Neural progenitor cell (in vitro differentiated cells): ENCODE results near the gene GPD2. TPM values are rescaled to one million over a fixed set of nuclear protein-coding genes. Genes with fewer than 3 reads are reported as not detected.

Experiments used
- DNase-seq: peaks from one replicate; pipeline ENCODE4 v3.0.0-alpha.2; 2016; ENCODE audit warnings: low spot score
- H2AFZ ChIP-seq: fragments of 200-600 bp; sonication (generic); replicated peaks from 2 replicates; pipeline ENCODE4 v1.6.1; 2016; ENCODE audit warnings: antibody characterized with exemption
- H3F3A ChIP-seq: fragments of 200-600 bp; sonication (generic); 2 replicates; pipeline ENCODE4 v1.6.1; 2016; ENCODE audit warnings: antibody characterized with exemption, low read depth
- H3K27ac ChIP-seq: fragments of 200-600 bp; sonication (generic); 2 replicates; pipeline ENCODE4 v1.5.1; 2016; ENCODE audit warnings: mild to moderate bottlenecking
- H3K27me3 ChIP-seq: fragments of 200-600 bp; sonication (generic); 2 replicates; pipeline ENCODE4 v1.6.1; 2016; ENCODE audit warnings: mild to moderate bottlenecking, moderate library complexity
- H3K36me3 ChIP-seq: fragments of 200-600 bp; sonication (generic); 2 replicates; pipeline ENCODE4 v1.5.1; 2016
- H3K4me1 ChIP-seq: fragments of 200-600 bp; sonication (generic); 2 replicates; pipeline ENCODE4 v1.6.1; 2016; ENCODE audit warnings: mixed run types
- H3K4me2 ChIP-seq: fragments of 200-600 bp; sonication (generic); 2 replicates; pipeline ENCODE4 v1.6.1; 2016
- H3K4me3 ChIP-seq: fragments of 200-600 bp; sonication (generic); 2 replicates; pipeline ENCODE4 v1.5.1; 2016
- H3K79me2 ChIP-seq: fragments of 200-600 bp; sonication (generic); 2 replicates; pipeline ENCODE4 v1.6.1; 2016; ENCODE audit warnings: low read depth
- H3K9ac ChIP-seq: fragments of 200-600 bp; sonication (generic); 2 replicates; pipeline ENCODE4 v1.6.1; 2016
- H3K9me3 ChIP-seq: fragments of 200-600 bp; sonication (generic); 2 replicates; pipeline ENCODE4 v1.5.1; 2016; ENCODE audit warnings: low read depth
- H4K20me1 ChIP-seq: fragments of 200-600 bp; sonication (generic); 2 replicates; pipeline ENCODE4 v1.6.1; 2016; ENCODE audit warnings: low read depth
- H3K27ac Mint-ChIP-seq: 3 replicates; pipeline ENCODE4 v1.8.0; 2021; ENCODE audit warnings: mixed read lengths
- H3K27me3 Mint-ChIP-seq: 2 replicates; pipeline ENCODE4 v1.8.0; 2022; ENCODE audit warnings: low read depth, mild to moderate bottlenecking, inconsistent platforms, moderate library complexity, mixed read lengths; ENCODE audit not compliant: insufficient read depth
- H3K36me3 Mint-ChIP-seq: 3 replicates; pipeline ENCODE4 v1.8.0; 2021; ENCODE audit warnings: mixed read lengths
- H3K4me1 Mint-ChIP-seq: 3 replicates; pipeline ENCODE4 v1.8.0; 2021; ENCODE audit warnings: mixed read lengths
- H3K4me3 Mint-ChIP-seq: 3 replicates; pipeline ENCODE4 v1.8.0; 2021; ENCODE audit warnings: mild to moderate bottlenecking, moderate library complexity, mixed read lengths
- H3K9me3 Mint-ChIP-seq: 3 replicates; pipeline ENCODE4 v1.8.0; 2020; ENCODE audit warnings: mixed read lengths
- EZH2 ChIP-seq: fragments of 200-600 bp; sonication (generic); IDR thresholded peaks from 2 replicates; pipeline ENCODE4 v1.6.1; 2017; ENCODE audit warnings: antibody characterized with exemption, mild to moderate bottlenecking, moderate library complexity
- EZH2phosphoT487 ChIP-seq: fragments of 200-600 bp; sonication (generic); IDR thresholded peaks from 2 replicates; pipeline ENCODE4 v1.6.1; 2017; ENCODE audit warnings: antibody characterized with exemption
- total RNA-seq: library from RNA; depleted of rRNA; stranded (reverse); fragments of >200 nt; gene quantifications from 2 replicates; pipeline ENCODE4 v1.2.3, GENCODE V29; 2015; ENCODE audit warnings: low replicate concordance
- TF ChIP-seq, protein P1 (sequence below): fragments of 200-600 bp; sonication (generic); IDR thresholded peaks from 2 replicates; pipeline ENCODE4 v1.5.1; 2017; ENCODE audit warnings: antibody characterized with exemption, mild to moderate bottlenecking

The GPD2 gene
- total RNA-seq, 1 donor from 2014 or later: 176 TPM

- H3F3A ChIP-seq: peaks cover 3% of the 10 kb centered on the region
- no peaks in the 10 kb centered on the region for H3K36me3 ChIP-seq
- peaks cover 20% of the 10 kb centered on the region for H3K27me3 Mint-ChIP-seq
- H3K4me2 ChIP-seq: no peak overlapping the region
- no peak overlapping the region for H3K9ac ChIP-seq
- peaks cover 18% of the 10 kb centered on the region for H3K27me3 ChIP-seq
- TF ChIP-seq EZH2: no peak
- TF ChIP-seq EZH2phosphoT487: no peak
- TF ChIP-seq, protein P1, sequence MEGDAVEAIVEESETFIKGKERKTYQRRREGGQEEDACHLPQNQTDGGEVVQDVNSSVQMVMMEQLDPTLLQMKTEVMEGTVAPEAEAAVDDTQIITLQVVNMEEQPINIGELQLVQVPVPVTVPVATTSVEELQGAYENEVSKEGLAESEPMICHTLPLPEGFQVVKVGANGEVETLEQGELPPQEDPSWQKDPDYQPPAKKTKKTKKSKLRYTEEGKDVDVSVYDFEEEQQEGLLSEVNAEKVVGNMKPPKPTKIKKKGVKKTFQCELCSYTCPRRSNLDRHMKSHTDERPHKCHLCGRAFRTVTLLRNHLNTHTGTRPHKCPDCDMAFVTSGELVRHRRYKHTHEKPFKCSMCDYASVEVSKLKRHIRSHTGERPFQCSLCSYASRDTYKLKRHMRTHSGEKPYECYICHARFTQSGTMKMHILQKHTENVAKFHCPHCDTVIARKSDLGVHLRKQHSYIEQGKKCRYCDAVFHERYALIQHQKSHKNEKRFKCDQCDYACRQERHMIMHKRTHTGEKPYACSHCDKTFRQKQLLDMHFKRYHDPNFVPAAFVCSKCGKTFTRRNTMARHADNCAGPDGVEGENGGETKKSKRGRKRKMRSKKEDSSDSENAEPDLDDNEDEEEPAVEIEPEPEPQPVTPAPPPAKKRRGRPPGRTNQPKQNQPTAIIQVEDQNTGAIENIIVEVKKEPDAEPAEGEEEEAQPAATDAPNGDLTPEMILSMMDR: no peak
- DNase-seq: no peak
- H3K27ac ChIP-seq: no peak overlapping the region
- no peaks in the 10 kb centered on the region for H4K20me1 ChIP-seq
- no peaks in the 10 kb centered on the region for H3K9me3 ChIP-seq
- H3K4me1 Mint-ChIP-seq: peaks cover 13% of the 10 kb centered on the region
- peaks cover 8% of the 10 kb centered on the region for H3K9me3 Mint-ChIP-seq
- H3K4me3 ChIP-seq: no peak overlapping the region
- no peak overlapping the region for H3K27ac Mint-ChIP-seq
- no peak overlapping the region for H3K4me3 Mint-ChIP-seq
- no peaks in the 10 kb centered on the region for H3K4me1 ChIP-seq
- H3K36me3 Mint-ChIP-seq: peaks cover 8% of the 10 kb centered on the region
- H3K79me2 ChIP-seq: no peaks in the 10 kb centered on the region
- no peak overlapping the region for H2AFZ ChIP-seq
Measured at GRCh38 chr2:156397229-156397628, 39.0 kb upstream of the GPD2 start.

- H3F3A ChIP-seq: peaks cover 3% of the 10 kb centered on the region
- H3K27ac ChIP-seq: no peak overlapping the region
- Mint-ChIP-seq H3K27ac (no peak overlapping the region), H3K9me3 (peaks cover 8% of the 10 kb centered on the region), H3K27me3 (peaks cover 20% of the 10 kb centered on the region), H3K36me3 (peaks cover 8% of the 10 kb centered on the region), H3K4me1 (peaks cover 13% of the 10 kb centered on the region), H3K4me3 (no peak overlapping the region)
- no peaks in the 10 kb centered on the region for H3K79me2 ChIP-seq
- no peak overlapping the region for H2AFZ ChIP-seq
- no peak overlapping the region for H3K4me2 ChIP-seq
- no peaks in the 10 kb centered on the region for H3K36me3 ChIP-seq
- no peaks in the 10 kb centered on the region for H4K20me1 ChIP-seq
- no peaks in the 10 kb centered on the region for H3K4me1 ChIP-seq
- no peak overlapping the region for H3K4me3 ChIP-seq
- H3K9me3 ChIP-seq: no peaks in the 10 kb centered on the region
- no peak overlapping the region for H3K9ac ChIP-seq
- no peak for DNase-seq
- H3K27me3 ChIP-seq: peaks cover 18% of the 10 kb centered on the region
- TF ChIP-seq EZH2 (no peak), EZH2phosphoT487 (no peak)
- TF ChIP-seq, protein P1: no peak
Measured at GRCh38 chr2:156398176-156398575, 38.0 kb upstream of the GPD2 start.

DNA sequence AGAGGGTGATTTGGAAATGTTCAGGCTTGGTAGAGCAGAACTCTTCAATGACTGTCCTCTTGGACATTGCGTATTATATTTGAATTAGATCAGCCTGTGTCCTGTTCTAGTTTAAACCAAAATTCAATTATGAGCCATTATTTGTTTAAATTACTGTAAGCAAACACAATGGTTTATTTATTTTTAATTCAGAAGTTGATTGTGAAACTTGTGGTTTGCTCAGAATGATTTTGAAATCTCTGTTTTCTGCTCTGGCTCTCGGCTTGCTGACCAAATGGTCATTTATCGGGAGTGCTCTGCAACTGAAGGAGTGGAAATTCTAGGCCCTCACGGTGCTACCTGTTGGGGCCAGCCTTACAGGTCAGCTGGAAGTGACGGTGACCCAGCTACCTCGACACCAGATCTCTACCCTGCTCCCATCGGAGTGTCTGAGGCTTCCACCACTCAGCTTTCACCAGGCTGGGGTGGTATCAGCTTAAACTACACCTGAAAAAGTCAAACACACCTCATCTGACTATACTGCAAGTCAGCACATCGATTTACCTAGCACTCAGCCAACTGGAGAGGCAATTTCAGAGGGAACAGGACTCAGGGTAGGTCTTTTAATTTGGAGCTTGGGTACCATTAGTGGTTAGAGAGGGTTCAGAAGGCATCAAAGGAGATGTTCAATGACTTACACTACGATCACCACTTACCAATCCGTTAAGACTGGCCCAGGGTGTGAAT is 36.8 kb upstream of the GPD2 start:
- peaks cover 18% of the 10 kb centered on the region for H3K27me3 ChIP-seq
- H2AFZ ChIP-seq: no peak overlapping the region
- H3F3A ChIP-seq: peaks cover 3% of the 10 kb centered on the region
- Mint-ChIP-seq H3K4me1 (peaks cover 13% of the 10 kb centered on the region), H3K27ac (peak overlapping the region; percentile 78), H3K36me3 (peaks cover 8% of the 10 kb centered on the region), H3K9me3 (peaks cover 8% of the 10 kb centered on the region), H3K4me3 (peak overlapping the region; percentile 94), H3K27me3 (peaks cover 20% of the 10 kb centered on the region)
- no peak overlapping the region for H3K27ac ChIP-seq
- no peaks in the 10 kb centered on the region for H4K20me1 ChIP-seq
- no peaks in the 10 kb centered on the region for H3K9me3 ChIP-seq
- H3K9ac ChIP-seq: no peak overlapping the region
- no peaks in the 10 kb centered on the region for H3K79me2 ChIP-seq
- no peaks in the 10 kb centered on the region for H3K36me3 ChIP-seq
- DNase-seq: no peak
- no peak for TF ChIP-seq EZH2
- no peak for TF ChIP-seq EZH2phosphoT487
- TF ChIP-seq, protein P1: no peak
- no peaks in the 10 kb centered on the region for H3K4me1 ChIP-seq
- peak overlapping the region; percentile 86 for H3K4me2 ChIP-seq
- peak overlapping the region; percentile 100 for H3K4me3 ChIP-seq
